ENCODE data around the gene FOXL3. TPM values are rescaled to one million over a fixed set of nuclear protein-coding genes. Genes with fewer than 3 reads are reported as not detected.

FOXL3 gene
- polyA plus RNA-seq, 3 donors = not detected

DNA sequence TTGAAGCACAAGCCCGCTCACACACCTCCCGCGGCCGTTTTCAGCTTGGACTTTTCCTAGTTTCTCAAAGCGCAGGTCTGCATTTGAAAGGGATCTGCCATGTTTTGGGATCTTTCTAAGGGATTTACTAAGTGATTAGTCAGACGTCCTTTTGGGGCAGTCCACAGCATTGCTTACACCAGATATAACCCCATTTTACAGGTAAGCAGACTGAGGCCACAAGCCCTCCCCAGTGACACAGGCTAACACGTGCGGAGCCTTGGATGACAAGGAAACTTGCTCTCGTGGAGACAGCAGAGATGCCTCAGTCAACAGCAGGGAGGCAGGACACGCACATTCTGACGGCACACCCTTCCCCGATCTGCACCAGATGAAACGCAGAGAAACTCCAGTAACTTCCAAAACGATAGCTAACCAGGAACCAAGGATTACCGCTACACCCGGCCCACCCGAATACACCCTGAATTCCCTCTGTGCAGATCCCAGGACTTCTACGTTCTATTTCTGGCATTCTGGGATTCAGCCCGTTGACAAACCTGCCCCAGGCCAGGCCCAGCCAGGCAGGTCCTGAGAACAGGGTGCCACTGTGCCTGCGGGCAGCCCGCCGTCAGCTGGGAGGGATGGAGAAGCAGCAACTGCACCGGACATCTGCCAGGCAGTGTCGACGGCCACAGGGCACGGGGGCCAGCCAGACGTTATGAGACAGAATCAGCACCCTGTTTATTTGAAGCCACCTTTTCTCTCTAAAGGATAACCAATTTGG, 27.9 kb downstream of the FOXL3 start:
- Histone ChIP-seq H2AFZ (ENCODE audit: insufficient read depth, low read depth, low read length, poor library complexity, severe bottlenecking) (no peak overlapping the region), H3K4me1 (ENCODE audit: control insufficient read depth in 1 of 2, insufficient read depth in 2 of 2, low read length in 2 of 2) (peaks cover 0 to 8% of the 10 kb centered on the region in 2 donors), H3K36me3 (replicated peaks in 1 of 2; ENCODE audit: control insufficient read depth in 1 of 2, insufficient read depth in 2 of 2, low read length in 2 of 2) (no peaks in the 10 kb centered on the region), H3K4me3 (replicated peaks in 1 of 3; ENCODE audit: low read depth in 2 of 3, low read length in 3 of 3) (no peak overlapping the region), H3K9me3 (replicated peaks in 1 of 2; ENCODE audit: control insufficient read depth in 1 of 2, insufficient read depth in 1 of 2, low read length in 2 of 2) (no peaks in the 10 kb centered on the region), H4K20me1 (ENCODE audit: insufficient read depth, low read length) (no peaks in the 10 kb centered on the region), H3K4me2 (replicated peaks; ENCODE audit: extremely low read depth, low read length, poor library complexity, severe bottlenecking) (no peak overlapping the region), H3K27ac (ENCODE audit: low read depth in 1 of 2, low read length in 2 of 2) (no peak overlapping the region), H3K27me3 (ENCODE audit: control insufficient read depth in 2 of 2, insufficient read depth in 2 of 2, low read length in 2 of 2) (peaks cover 0 to 6% of the 10 kb centered on the region in 2 donors), H3K9ac (ENCODE audit: insufficient read depth, low read length, poor library complexity, severe bottlenecking) (no peak overlapping the region), H3K79me2 (ENCODE audit: insufficient read depth, low read length) (no peaks in the 10 kb centered on the region)
- Mint-ChIP-seq H3K27me3 (ENCODE audit: low read depth in 3 of 3) (peaks cover 11 to 33% (median 16%) of the 10 kb centered on the region in 3 donors), H3K36me3 (no peaks in the 10 kb centered on the region), H3K4me1 (peaks cover 7% of the 10 kb centered on the region), H3K27ac (no peak overlapping the region), H3K9me3 (peaks cover 0 to 10% (median 3%) of the 10 kb centered on the region in 7 donors), H3K4me3 (peak overlapping the region in 1 of 2 donors; percentile 11)
- DNase-seq = no peak
- TF ChIP-seq, protein P1, sequence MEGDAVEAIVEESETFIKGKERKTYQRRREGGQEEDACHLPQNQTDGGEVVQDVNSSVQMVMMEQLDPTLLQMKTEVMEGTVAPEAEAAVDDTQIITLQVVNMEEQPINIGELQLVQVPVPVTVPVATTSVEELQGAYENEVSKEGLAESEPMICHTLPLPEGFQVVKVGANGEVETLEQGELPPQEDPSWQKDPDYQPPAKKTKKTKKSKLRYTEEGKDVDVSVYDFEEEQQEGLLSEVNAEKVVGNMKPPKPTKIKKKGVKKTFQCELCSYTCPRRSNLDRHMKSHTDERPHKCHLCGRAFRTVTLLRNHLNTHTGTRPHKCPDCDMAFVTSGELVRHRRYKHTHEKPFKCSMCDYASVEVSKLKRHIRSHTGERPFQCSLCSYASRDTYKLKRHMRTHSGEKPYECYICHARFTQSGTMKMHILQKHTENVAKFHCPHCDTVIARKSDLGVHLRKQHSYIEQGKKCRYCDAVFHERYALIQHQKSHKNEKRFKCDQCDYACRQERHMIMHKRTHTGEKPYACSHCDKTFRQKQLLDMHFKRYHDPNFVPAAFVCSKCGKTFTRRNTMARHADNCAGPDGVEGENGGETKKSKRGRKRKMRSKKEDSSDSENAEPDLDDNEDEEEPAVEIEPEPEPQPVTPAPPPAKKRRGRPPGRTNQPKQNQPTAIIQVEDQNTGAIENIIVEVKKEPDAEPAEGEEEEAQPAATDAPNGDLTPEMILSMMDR (IDR thresholded peaks at IDR 0.05) = no peak
- 95% methylated on average over 19 of the region's 27 CpGs for WGBS (ENCODE audit: insufficient coverage)
- intact Hi-C loops (cut with micrococcal nuclease) = no loop called here

- TF ChIP-seq, protein P1 (IDR thresholded peaks at IDR 0.05) = no peak
- Histone ChIP-seq H3K9ac (ENCODE audit: insufficient read depth, low read length, poor library complexity, severe bottlenecking) (no peak overlapping the region), H3K27ac (ENCODE audit: low read depth in 1 of 2, low read length in 2 of 2) (no peak overlapping the region), H2AFZ (ENCODE audit: insufficient read depth, low read depth, low read length, poor library complexity, severe bottlenecking) (no peak overlapping the region), H3K4me3 (replicated peaks in 1 of 3; ENCODE audit: low read depth in 2 of 3, low read length in 3 of 3) (no peak overlapping the region), H3K9me3 (replicated peaks in 1 of 2; ENCODE audit: control insufficient read depth in 1 of 2, insufficient read depth in 1 of 2, low read length in 2 of 2) (no peaks in the 10 kb centered on the region), H3K79me2 (ENCODE audit: insufficient read depth, low read length) (no peaks in the 10 kb centered on the region), H3K36me3 (replicated peaks in 1 of 2; ENCODE audit: control insufficient read depth in 1 of 2, insufficient read depth in 2 of 2, low read length in 2 of 2) (no peaks in the 10 kb centered on the region), H3K27me3 (ENCODE audit: control insufficient read depth in 2 of 2, insufficient read depth in 2 of 2, low read length in 2 of 2) (peaks cover 0 to 3% of the 10 kb centered on the region in 2 donors), H3K4me1 (ENCODE audit: control insufficient read depth in 1 of 2, insufficient read depth in 2 of 2, low read length in 2 of 2) (peaks cover 0 to 8% of the 10 kb centered on the region in 2 donors), H4K20me1 (ENCODE audit: insufficient read depth, low read length) (no peaks in the 10 kb centered on the region), H3K4me2 (replicated peaks; ENCODE audit: extremely low read depth, low read length, poor library complexity, severe bottlenecking) (no peak overlapping the region)
- peaks cover 0 to 10% (median 3%) of the 10 kb centered on the region in 7 donors for H3K9me3 Mint-ChIP-seq
- H3K4me1 Mint-ChIP-seq = peaks cover 7% of the 10 kb centered on the region
- H3K27ac Mint-ChIP-seq = no peak overlapping the region
- DNase-seq = no peak
- intact Hi-C loops (cut with micrococcal nuclease) = no loop called here
- WGBS (ENCODE audit: insufficient coverage) = 93% methylated on average over 7 of the region's 9 CpGs
- H3K4me3 Mint-ChIP-seq = no peak overlapping the region
- H3K27me3 Mint-ChIP-seq (ENCODE audit: low read depth in 3 of 3) = peaks cover 12 to 31% (median 15%) of the 10 kb centered on the region in 3 donors
- H3K36me3 Mint-ChIP-seq = no peaks in the 10 kb centered on the region
Observed at GRCh38 chr7:318476-318875, 28.5 kb downstream of the FOXL3 start.
